LNCaP clone FGC (cell line): ENCODE data around the gene WNK1.
"Not testable (repeated sequence)": the region's sequence is repeated elsewhere in the genome, so short reads cannot be mapped to it uniquely, and the experiment has no call there.

Source experiments
- DNase-seq: peaks from one replicate; pipeline ENCODE4 v3.0.0-alpha.2; 2011; ENCODE audit warnings: low read depth
- H3K4me3 ChIP-seq: 2 replicates; pipeline ENCODE4 v1.5.1; 2011; ENCODE audit warnings: mild to moderate bottlenecking, low read depth, low read length, control low read depth
- TF ChIP-seq, protein P1 (sequence below): IDR thresholded peaks from 2 replicates; pipeline ENCODE4 v1.5.1; 2012; ENCODE audit warnings: mild to moderate bottlenecking; ENCODE audit not compliant: control insufficient read depth, insufficient read depth; ENCODE audit errors: extremely low read depth

WNK1 gene

DNA sequence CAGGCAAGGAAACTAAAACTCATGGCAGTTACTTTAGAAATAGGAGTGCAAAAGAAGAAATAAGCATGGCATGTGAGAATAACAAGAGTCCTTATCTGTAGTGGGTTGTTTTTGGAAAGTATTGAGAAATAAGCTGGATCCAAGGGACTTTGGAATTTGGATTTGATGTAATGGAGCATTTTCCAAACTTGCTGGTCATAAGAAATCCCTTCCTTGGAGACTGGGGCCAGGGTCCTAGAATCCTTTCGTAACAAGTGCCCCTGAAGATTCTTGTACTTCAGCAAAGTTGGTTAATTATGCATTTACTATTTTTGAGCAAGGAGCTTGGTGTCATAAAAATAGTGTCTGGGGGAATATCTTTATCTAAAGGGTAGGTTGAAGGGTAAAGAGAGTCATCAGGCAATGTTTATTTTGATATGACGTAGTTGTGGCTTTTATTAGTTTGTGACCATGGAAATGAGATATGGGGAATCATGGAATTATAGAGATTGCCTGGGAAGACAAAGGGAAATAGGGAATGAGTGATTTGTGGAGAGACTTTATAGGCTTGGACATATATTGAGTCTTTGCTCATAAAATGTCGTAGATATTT lies 53.9 kb downstream of the WNK1 start:
- TF ChIP-seq, protein P1, sequence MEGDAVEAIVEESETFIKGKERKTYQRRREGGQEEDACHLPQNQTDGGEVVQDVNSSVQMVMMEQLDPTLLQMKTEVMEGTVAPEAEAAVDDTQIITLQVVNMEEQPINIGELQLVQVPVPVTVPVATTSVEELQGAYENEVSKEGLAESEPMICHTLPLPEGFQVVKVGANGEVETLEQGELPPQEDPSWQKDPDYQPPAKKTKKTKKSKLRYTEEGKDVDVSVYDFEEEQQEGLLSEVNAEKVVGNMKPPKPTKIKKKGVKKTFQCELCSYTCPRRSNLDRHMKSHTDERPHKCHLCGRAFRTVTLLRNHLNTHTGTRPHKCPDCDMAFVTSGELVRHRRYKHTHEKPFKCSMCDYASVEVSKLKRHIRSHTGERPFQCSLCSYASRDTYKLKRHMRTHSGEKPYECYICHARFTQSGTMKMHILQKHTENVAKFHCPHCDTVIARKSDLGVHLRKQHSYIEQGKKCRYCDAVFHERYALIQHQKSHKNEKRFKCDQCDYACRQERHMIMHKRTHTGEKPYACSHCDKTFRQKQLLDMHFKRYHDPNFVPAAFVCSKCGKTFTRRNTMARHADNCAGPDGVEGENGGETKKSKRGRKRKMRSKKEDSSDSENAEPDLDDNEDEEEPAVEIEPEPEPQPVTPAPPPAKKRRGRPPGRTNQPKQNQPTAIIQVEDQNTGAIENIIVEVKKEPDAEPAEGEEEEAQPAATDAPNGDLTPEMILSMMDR, result no peak
- no peak overlapping the region for H3K4me3 ChIP-seq
- no peak for DNase-seq

DNA sequence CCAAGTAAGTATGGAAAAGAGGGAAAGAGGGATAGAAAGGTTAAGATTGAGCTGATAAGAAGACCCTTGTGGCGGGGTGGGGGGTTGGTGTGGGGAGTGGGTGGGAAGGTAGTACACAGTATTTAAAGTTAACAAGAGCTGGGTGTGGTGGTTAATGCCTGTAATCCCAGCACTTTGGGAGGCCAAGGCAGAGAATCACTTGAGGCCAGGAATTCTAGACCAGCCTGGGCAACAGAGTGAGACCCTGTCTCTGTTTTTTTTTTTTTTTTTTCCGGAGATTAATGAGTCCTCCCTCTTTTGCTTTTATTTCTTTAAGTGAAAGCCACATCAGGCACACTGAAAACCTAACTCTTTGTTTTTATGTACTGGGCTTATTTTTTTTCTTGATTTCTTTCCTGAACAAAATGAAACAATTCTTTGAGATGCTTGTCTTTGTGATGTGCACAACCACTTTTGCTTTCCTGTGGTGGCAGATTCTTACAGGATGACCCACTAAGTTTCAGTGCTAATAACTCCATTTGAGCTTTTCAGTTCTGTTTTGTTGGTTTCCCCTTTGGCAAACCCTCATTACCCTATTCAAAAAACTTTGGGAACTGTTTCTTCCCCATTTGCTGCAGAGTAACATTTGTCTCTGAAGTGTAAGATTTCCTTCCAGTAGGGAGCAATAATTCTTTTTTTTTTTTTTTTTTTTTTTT lies 54.8 kb downstream of the WNK1 start:
- TF ChIP-seq, protein P1, result no peak
- no peak for DNase-seq
- H3K4me3 ChIP-seq, result no peak overlapping the region

DNA sequence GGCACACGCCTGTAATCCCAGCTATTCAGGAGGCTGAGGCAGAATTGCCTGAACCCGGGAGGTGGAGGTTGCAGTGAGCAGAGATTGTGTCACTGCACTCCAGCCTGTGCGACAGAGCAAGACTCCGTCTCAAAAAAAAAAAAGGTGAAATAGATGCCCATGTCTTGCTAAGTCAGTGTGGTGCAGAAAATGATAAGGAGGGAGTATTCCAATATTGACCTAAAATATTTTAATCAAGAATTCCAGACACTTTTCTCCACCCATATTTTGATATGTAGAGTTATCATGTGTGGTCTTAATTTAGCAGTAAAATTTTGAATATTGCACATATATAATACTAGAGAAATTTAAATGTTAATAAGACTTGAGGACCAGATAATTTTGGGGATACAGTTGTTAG lies 57.7 kb downstream of the WNK1 start:
- TF ChIP-seq, protein P1, result no peak
- no peak overlapping the region for H3K4me3 ChIP-seq

DNA sequence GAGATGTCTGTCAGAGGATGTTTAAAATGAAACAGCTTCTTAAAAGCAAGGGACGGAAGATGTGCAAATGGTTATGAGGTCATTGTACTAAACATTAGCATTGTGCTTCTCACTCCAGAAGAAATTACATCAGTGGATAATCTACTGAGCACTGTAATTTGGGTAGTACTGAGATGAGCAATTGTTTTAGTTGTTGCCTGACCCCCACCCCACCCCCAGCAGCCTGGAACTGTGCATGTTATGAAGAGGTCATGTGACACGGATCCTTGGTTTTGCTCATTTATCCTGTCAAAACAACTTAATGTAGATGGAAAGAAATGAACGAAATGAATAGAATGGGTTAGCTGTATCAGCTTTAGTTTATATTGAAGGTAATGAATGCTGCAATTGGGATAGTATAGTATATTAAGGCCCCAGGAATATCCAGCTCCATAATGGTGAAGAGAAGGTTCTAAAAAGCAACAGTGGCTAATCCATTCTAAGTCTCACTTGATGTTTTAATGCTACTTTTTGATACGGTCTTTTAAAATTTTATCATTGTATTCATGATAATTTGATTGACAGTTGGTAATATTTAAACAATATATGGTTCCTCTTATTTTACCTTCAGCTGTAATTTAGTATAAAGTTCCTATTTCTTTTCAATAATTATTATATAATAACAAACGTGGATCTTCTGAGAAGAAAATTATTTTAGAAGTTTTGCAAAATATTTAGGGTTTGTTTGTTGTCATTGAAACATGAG lies 58.5 kb downstream of the WNK1 start:
- TF ChIP-seq, protein P1, result no peak
- no peak for DNase-seq
- H3K4me3 ChIP-seq, result no peak overlapping the region

More for the DNA sequence above, 57.7 kb downstream of the WNK1 start:
- no peak for DNase-seq

DNA sequence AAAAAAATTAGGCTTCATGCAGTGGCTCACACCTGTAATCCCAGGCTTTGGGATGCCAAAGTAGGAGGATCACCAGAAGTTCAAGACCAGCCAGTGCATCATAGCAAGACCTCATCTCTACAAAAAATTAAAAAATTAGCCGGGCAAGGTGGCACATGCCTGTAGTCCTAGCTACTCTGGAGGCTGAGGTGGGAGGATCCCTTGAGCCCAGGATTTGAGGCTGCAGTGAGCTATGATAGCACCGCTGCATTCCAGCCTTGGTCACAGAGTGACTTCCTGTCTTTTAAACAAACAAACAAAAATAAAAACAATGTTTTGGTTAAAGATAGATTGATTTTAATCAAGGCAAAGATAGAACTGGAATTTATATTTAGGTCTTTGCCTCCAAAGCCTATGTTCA lies 60.6 kb downstream of the WNK1 start:
- TF ChIP-seq, protein P1, result no peak
- DNase-seq, result no peak
- H3K4me3 ChIP-seq, result no peak overlapping the region

DNA sequence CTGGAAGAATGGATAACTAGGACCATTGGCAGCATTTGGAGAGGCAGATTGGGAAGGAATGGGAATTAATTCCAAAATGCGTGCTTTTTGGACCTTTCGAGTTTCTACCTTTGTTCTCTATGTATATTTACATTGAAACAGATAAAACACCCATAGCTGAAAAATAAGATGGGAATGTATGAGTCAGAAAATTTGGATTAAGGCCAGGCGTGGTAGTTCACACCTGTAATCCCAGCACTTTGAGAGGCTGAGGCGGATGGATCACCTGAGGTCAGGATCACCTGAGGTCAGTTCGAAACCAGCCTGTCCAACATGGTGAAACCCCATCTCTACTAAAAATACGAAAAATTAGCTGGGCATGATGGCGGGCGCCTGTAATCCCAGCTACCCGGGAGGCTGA lies 65.1 kb downstream of the WNK1 start:
- DNase-seq, H3K4me3 ChIP-seq: not testable (repeated sequence)

DNA sequence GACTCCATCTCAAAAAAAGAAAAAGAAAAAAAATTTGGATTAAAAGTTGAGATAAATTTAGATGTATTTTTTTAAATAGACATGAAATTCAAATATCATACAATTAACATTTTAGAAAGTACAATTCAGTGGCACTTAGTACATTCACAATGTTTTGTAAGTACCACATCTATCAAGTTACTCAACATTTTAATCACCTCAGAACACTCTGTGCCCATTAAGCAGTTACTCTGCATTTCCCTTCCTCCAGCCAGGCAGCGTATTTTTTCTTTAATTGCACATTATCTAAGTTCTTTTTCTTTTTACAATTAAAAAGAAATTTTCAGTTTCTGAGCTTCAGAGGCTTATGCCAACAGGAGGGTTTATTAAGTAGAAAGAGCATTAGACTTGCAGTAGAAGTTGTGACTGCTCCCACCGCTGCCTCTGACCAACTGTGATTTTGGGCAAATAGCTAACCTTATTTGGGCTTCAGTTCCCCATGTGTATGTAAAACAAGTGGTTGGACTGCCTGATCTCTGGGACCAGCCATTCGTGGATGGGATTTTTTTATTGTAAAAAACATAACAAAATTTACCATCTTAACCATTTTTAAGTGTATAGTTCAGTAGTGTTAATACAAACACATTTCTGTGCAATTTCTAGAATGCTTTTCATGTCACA lies 65.7 kb downstream of the WNK1 start:
- no peak overlapping the region for H3K4me3 ChIP-seq
- DNase-seq, result no peak
- TF ChIP-seq, protein P1, result no peak
